Bronchial epithelial cell (primary cell): ENCODE data around the gene TXNRD1. TPM values are rescaled to one million over a fixed set of nuclear protein-coding genes. Genes with fewer than 3 reads are reported as not detected.

Experiments used
- DNase-seq: peaks from one replicate; pipeline ENCODE4 v3.0.0-alpha.2; 2010; ENCODE audit warnings: low read depth
- FAIRE-seq: peaks from 2 replicates; lab custom pipeline; 2011; peaks lifted over from hg19 to GRCh38; lab: Jason Lieb, UNC
- H3K27me3 ChIP-seq: 2 replicates; pipeline ENCODE4 v1.5.1; 2011; ENCODE audit warnings: low read length; ENCODE audit not compliant: control insufficient read depth, insufficient read depth
- H3K36me3 ChIP-seq: 2 replicates; pipeline ENCODE4 v1.5.1; 2011; ENCODE audit warnings: low read length; ENCODE audit not compliant: control insufficient read depth, insufficient read depth
- H3K4me3 ChIP-seq: 2 replicates; pipeline ENCODE4 v1.5.1; 2011; ENCODE audit warnings: mild to moderate bottlenecking, low read depth, low read length, control low read depth
- total RNA-seq: library from RNA; depleted of rRNA; stranded (reverse); fragments of >200 nt; gene quantifications from 2 replicates; pipeline ENCODE4 v1.2.1, GENCODE V29; 2014
- TF ChIP-seq, protein P1 (sequence below): IDR thresholded peaks from 2 replicates; pipeline ENCODE4 v1.5.1; 2011; ENCODE audit warnings: mild to moderate bottlenecking, moderate library complexity, low read length, control low read depth, inconsistent platforms; ENCODE audit not compliant: insufficient read depth, severe bottlenecking

Gene TXNRD1
- total RNA-seq, 1 donor from 2014 or later: 88.2 TPM

GRCh38 chr12:104375775-104376174 lies 160.2 kb downstream of the TXNRD1 start:
- Histone ChIP-seq H3K4me3 (no peak overlapping the region), H3K36me3 (no peaks in the 10 kb centered on the region), H3K27me3 (no peaks in the 10 kb centered on the region)
- FAIRE-seq (no peak), DNase-seq (no peak)
- TF ChIP-seq, protein P1, sequence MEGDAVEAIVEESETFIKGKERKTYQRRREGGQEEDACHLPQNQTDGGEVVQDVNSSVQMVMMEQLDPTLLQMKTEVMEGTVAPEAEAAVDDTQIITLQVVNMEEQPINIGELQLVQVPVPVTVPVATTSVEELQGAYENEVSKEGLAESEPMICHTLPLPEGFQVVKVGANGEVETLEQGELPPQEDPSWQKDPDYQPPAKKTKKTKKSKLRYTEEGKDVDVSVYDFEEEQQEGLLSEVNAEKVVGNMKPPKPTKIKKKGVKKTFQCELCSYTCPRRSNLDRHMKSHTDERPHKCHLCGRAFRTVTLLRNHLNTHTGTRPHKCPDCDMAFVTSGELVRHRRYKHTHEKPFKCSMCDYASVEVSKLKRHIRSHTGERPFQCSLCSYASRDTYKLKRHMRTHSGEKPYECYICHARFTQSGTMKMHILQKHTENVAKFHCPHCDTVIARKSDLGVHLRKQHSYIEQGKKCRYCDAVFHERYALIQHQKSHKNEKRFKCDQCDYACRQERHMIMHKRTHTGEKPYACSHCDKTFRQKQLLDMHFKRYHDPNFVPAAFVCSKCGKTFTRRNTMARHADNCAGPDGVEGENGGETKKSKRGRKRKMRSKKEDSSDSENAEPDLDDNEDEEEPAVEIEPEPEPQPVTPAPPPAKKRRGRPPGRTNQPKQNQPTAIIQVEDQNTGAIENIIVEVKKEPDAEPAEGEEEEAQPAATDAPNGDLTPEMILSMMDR: no peak

- TF ChIP-seq, protein P1: no peak
- no peak for FAIRE-seq
- DNase-seq: no peak
- H3K27me3 ChIP-seq: no peaks in the 10 kb centered on the region
- H3K36me3 ChIP-seq: no peaks in the 10 kb centered on the region
- no peak overlapping the region for H3K4me3 ChIP-seq
These were observed 161.3 kb downstream of the TXNRD1 start for GRCh38 chr12:104376650-104377513.

DNA sequence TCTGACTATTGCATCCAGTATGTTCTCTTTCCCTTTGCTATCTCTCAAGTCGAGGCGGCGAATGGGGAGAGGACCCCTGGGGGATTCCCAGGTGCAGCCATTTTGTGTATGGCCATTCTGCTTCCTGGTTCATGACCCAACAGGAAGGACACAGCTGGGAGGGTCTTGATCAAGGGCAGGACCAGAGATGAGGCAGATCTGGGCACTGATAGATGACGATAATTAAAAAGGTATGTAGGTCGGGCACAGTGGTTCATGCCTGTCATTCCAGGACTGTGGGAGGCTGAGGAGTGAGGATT lies 161.9 kb downstream of the TXNRD1 start:
- H3K27me3 ChIP-seq: no peaks in the 10 kb centered on the region
- no peak for DNase-seq
- TF ChIP-seq, protein P1: no peak
- no peak overlapping the region for H3K4me3 ChIP-seq
- no peaks in the 10 kb centered on the region for H3K36me3 ChIP-seq
- FAIRE-seq: no peak

GRCh38 chr12:104378427-104378826 lies 162.8 kb downstream of the TXNRD1 start:
- FAIRE-seq (no peak), DNase-seq (no peak)
- TF ChIP-seq, protein P1: no peak
- no peaks in the 10 kb centered on the region for H3K27me3 ChIP-seq
- no peaks in the 10 kb centered on the region for H3K36me3 ChIP-seq
- no peak overlapping the region for H3K4me3 ChIP-seq

GRCh38 chr12:104381341-104381730 lies 165.8 kb downstream of the TXNRD1 start:
- Histone ChIP-seq H3K4me3 (no peak overlapping the region), H3K27me3 (no peaks in the 10 kb centered on the region), H3K36me3 (no peaks in the 10 kb centered on the region)
- FAIRE-seq: no peak
- TF ChIP-seq, protein P1: no peak
- no peak for DNase-seq
